Hepatocyte (in vitro differentiated cells): Measurements from ENCODE around the gene KBTBD6. TPM values are rescaled to one million over a fixed set of nuclear protein-coding genes. Genes with fewer than 3 reads are reported as not detected.

Experiments
- DNase-seq: peaks from one replicate; pipeline ENCODE4 v3.0.0-alpha.2; 2016; ENCODE audit warnings: low spot score
- H2AFZ ChIP-seq: fragments of 200-600 bp; sonication (generic); 2 replicates; pipeline ENCODE4 v1.6.0; 2016; ENCODE audit warnings: antibody characterized with exemption, mild to moderate bottlenecking
- H3K27ac ChIP-seq: fragments of 200-600 bp; sonication (generic); 2 replicates; pipeline ENCODE4 v1.5.1; 2016; ENCODE audit warnings: mild to moderate bottlenecking
- H3K27me3 ChIP-seq: fragments of 200-600 bp; sonication (generic); 2 replicates; pipeline ENCODE4 v1.6.1; 2016
- H3K36me3 ChIP-seq: fragments of 200-600 bp; sonication (generic); replicated peaks from 2 replicates; pipeline ENCODE4 v1.5.1; 2016; ENCODE audit warnings: low read depth; ENCODE audit not compliant: insufficient read depth
- H3K4me1 ChIP-seq: fragments of 200-600 bp; sonication (generic); 2 replicates; pipeline ENCODE4 v1.5.1; 2016; ENCODE audit warnings: mild to moderate bottlenecking, moderate library complexity; ENCODE audit not compliant: insufficient read depth
- H3K4me2 ChIP-seq: fragments of 200-600 bp; sonication (generic); 2 replicates; pipeline ENCODE4 v1.6.0; 2016
- H3K4me3 ChIP-seq: fragments of 200-600 bp; sonication (generic); 2 replicates; pipeline ENCODE4 v1.5.1; 2016; ENCODE audit warnings: mild to moderate bottlenecking
- H3K79me2 ChIP-seq: fragments of 200-600 bp; sonication (generic); 2 replicates; pipeline ENCODE4 v1.6.0; 2017; ENCODE audit warnings: mild to moderate bottlenecking
- H3K9me2 ChIP-seq: fragments of 200-600 bp; sonication (generic); replicated peaks from 2 replicates; pipeline ENCODE4 v1.6.0; 2017; ENCODE audit warnings: mild to moderate bottlenecking; ENCODE audit not compliant: insufficient read depth
- H3K9me3 ChIP-seq: fragments of 200-600 bp; sonication (generic); 2 replicates; pipeline ENCODE4 v1.5.1; 2016; ENCODE audit warnings: low read depth, mild to moderate bottlenecking
- H4K20me1 ChIP-seq: fragments of 200-600 bp; sonication (generic); 2 replicates; pipeline ENCODE4 v1.6.0; 2016; ENCODE audit warnings: mild to moderate bottlenecking; ENCODE audit not compliant: insufficient read depth, poor library complexity, severe bottlenecking
- CTCF ChIP-seq: fragments of 200-600 bp; sonication (generic); IDR thresholded peaks from 2 replicates; pipeline ENCODE4 v1.5.1; 2016; ENCODE audit warnings: antibody characterized with exemption, mild to moderate bottlenecking; ENCODE audit not compliant: poor library complexity
- EZH2 ChIP-seq: fragments of 200-600 bp; sonication (generic); IDR thresholded peaks from 2 replicates; pipeline ENCODE4 v1.6.1; 2016; ENCODE audit warnings: antibody characterized with exemption, mild to moderate bottlenecking, borderline replicate concordance
- EZH2phosphoT487 ChIP-seq: fragments of 200-600 bp; sonication (generic); IDR thresholded peaks from one replicate; pipeline ENCODE4 v1.6.1; 2018; ENCODE audit warnings: antibody characterized with exemption, mild to moderate bottlenecking, low read depth, moderate library complexity; ENCODE audit not compliant: unreplicated experiment, severe bottlenecking
- WGBS: methylation state at CpG from one replicate; pipeline ENCODE4 v1.1.6; 2016; ENCODE audit warnings: low lambda C conversion rate; ENCODE audit errors: missing lambda C conversion rate; 5-methylcytosine and 5-hydroxymethylcytosine counted together
- polyA plus RNA-seq: library from polyadenylated mRNA; unstranded; fragments of >200 nt; fragmentation: Nextera tagmentation; extraction: Ambion mirVana; gene quantifications from 2 replicates; pipeline ENCODE4 v1.2.1, GENCODE V29; 2016
- total RNA-seq: library from RNA; depleted of rRNA; stranded (reverse); fragments of >200 nt; gene quantifications from 2 replicates; pipeline ENCODE4 v1.2.3, GENCODE V29; 2014

The KBTBD6 gene
- total and polyA plus RNA-seq, 2 experiments from 2014 or later, result 3.5 to 8.7 TPM

GRCh38 chr13:41152005-41152404 lies 19.4 kb upstream of the KBTBD6 start:
- Histone ChIP-seq H3K9me3 (peaks cover 12% of the 10 kb centered on the region), H3K4me1 (no peaks in the 10 kb centered on the region)

GRCh38 chr13:41150058-41150457 lies 17.5 kb upstream of the KBTBD6 start:
- Histone ChIP-seq H3K79me2 (no peaks in the 10 kb centered on the region), H2AFZ (no peak overlapping the region), H4K20me1 (no peaks in the 10 kb centered on the region), H3K27ac (no peak overlapping the region), H3K4me2 (no peak overlapping the region), H3K4me3 (no peak overlapping the region), H3K4me1 (no peaks in the 10 kb centered on the region), H3K36me3 (no peaks in the 10 kb centered on the region), H3K9me3 (peaks cover 12% of the 10 kb centered on the region), H3K27me3 (no peaks in the 10 kb centered on the region), H3K9me2 (no peaks in the 10 kb centered on the region)
- TF ChIP-seq CTCF (no peak), EZH2phosphoT487 (no peak), EZH2 (no peak)
- 80% methylated on average over 2 of the region's 2 CpGs for WGBS
- no peak for DNase-seq

More at GRCh38 chr13:41152005-41152404, 19.4 kb upstream of the KBTBD6 start:
- Histone ChIP-seq H4K20me1 (no peaks in the 10 kb centered on the region), H2AFZ (no peak overlapping the region), H3K36me3 (no peaks in the 10 kb centered on the region), H3K4me3 (no peak overlapping the region), H3K79me2 (no peaks in the 10 kb centered on the region), H3K27ac (no peak overlapping the region), H3K4me2 (no peak overlapping the region), H3K9me2 (no peaks in the 10 kb centered on the region), H3K27me3 (no peaks in the 10 kb centered on the region)
- no peak for DNase-seq
- WGBS, result 94% methylated on average over 3 of the region's 3 CpGs
- TF ChIP-seq EZH2phosphoT487 (no peak), EZH2 (no peak), CTCF (no peak)

GRCh38 chr13:41148419-41149283 lies 16.0 kb upstream of the KBTBD6 start:
- Histone ChIP-seq H3K4me3 (no peak overlapping the region), H3K4me2 (no peak overlapping the region), H4K20me1 (no peaks in the 10 kb centered on the region), H3K27ac (no peak overlapping the region), H3K9me3 (peaks cover 12% of the 10 kb centered on the region), H3K36me3 (no peaks in the 10 kb centered on the region), H2AFZ (no peak overlapping the region), H3K79me2 (no peaks in the 10 kb centered on the region), H3K4me1 (no peaks in the 10 kb centered on the region), H3K9me2 (no peaks in the 10 kb centered on the region), H3K27me3 (no peaks in the 10 kb centered on the region)
- no peak for DNase-seq
- TF ChIP-seq CTCF (no peak), EZH2phosphoT487 (no peak), EZH2 (no peak)
- 87% methylated on average over 3 of the region's 3 CpGs for WGBS
